Neuronal stem cell (in vitro differentiated cells): ENCODE results near the gene HCCS.

Experiments
- DNase-seq: peaks from one replicate; pipeline ENCODE4 v3.0.0-alpha.2; 2013; ENCODE audit warnings: low spot score
- H2AFZ ChIP-seq: one replicate; pipeline ENCODE4 v1.6.1; 2013; ENCODE audit warnings: mild to moderate bottlenecking, low read length, inconsistent platforms
- H2AK5ac ChIP-seq: 2 replicates; pipeline ENCODE4 v1.6.1; 2013; ENCODE audit warnings: low read depth, mild to moderate bottlenecking, inconsistent platforms, low read length, moderate library complexity, mixed read lengths
- H2BK120ac ChIP-seq: 2 replicates; pipeline ENCODE4 v1.6.1; 2013; ENCODE audit warnings: low read depth, mild to moderate bottlenecking, inconsistent platforms, low read length, moderate library complexity, mixed read lengths
- H2BK12ac ChIP-seq: one replicate; pipeline ENCODE4 v1.6.1; 2013; ENCODE audit warnings: low read length, inconsistent platforms
- H2BK15ac ChIP-seq: 2 replicates; pipeline ENCODE4 v1.6.1; 2013; ENCODE audit warnings: mild to moderate bottlenecking, low read length, inconsistent platforms, mixed read lengths
- H2BK5ac ChIP-seq: one replicate; pipeline ENCODE4 v1.6.1; 2013; ENCODE audit warnings: inconsistent platforms, mild to moderate bottlenecking, low read length, moderate library complexity
- H3K14ac ChIP-seq: one replicate; pipeline ENCODE4 v1.6.1; 2013; ENCODE audit warnings: low read length, inconsistent platforms
- H3K18ac ChIP-seq: 2 replicates; pipeline ENCODE4 v1.6.1; 2013; ENCODE audit warnings: low read length, inconsistent platforms
- H3K23ac ChIP-seq: 2 replicates; pipeline ENCODE4 v1.6.1; 2013; ENCODE audit warnings: low read depth, mild to moderate bottlenecking, mixed read lengths, low read length, inconsistent platforms; ENCODE audit not compliant: poor library complexity
- H3K27ac ChIP-seq: replicated peaks from 3 replicates; pipeline ENCODE4 v1.5.1; 2013; ENCODE audit warnings: low read length, inconsistent platforms
- H3K27me3 ChIP-seq, 3 experiments: 2 replicates each; pipeline ENCODE4 v1.6.1; 2013; ENCODE audit warnings: low read length in 3 of 3, mild to moderate bottlenecking in 2 of 3, inconsistent platforms in 1 of 3, low read depth in 1 of 3, mixed read lengths in 1 of 3, moderate library complexity in 1 of 3; ENCODE audit not compliant: control insufficient read depth in 3 of 3, insufficient read depth in 3 of 3
- H3K36me3 ChIP-seq, 2 donors: replicated peaks in 1 of 2; 2 replicates each; pipeline ENCODE4 v1.6.1; 2013; ENCODE audit warnings: low read length in 2 of 2; ENCODE audit not compliant: control insufficient read depth in 2 of 2, insufficient read depth in 2 of 2
- H3K4ac ChIP-seq: 2 replicates; pipeline ENCODE4 v1.6.1; 2013; ENCODE audit warnings: inconsistent platforms, mild to moderate bottlenecking, low read length, moderate library complexity
- H3K4me1 ChIP-seq, 2 donors: 1 replicate in 1 of 2; 2 replicates in 1 of 2; pipeline ENCODE4 v1.6.1; 2013; ENCODE audit warnings: low read length in 2 of 2, low read depth in 1 of 2; ENCODE audit not compliant: control insufficient read depth in 2 of 2, insufficient read depth in 1 of 2
- H3K4me2 ChIP-seq: one replicate; pipeline ENCODE4 v1.6.1; 2013; ENCODE audit warnings: mild to moderate bottlenecking, low read length, inconsistent platforms; ENCODE audit not compliant: insufficient read depth, poor library complexity, severe bottlenecking
- H3K4me3 ChIP-seq, 2 donors: 2 replicates each; pipeline ENCODE4 v1.5.1; 2013; ENCODE audit warnings: low read length in 2 of 2, mild to moderate bottlenecking in 2 of 2, inconsistent platforms in 1 of 2, moderate library complexity in 1 of 2
- H3K79me1 ChIP-seq: one replicate; pipeline ENCODE4 v1.6.1; 2013; ENCODE audit warnings: low read depth, mild to moderate bottlenecking, inconsistent platforms, low read length, moderate library complexity
- H3K9ac ChIP-seq: one replicate; pipeline ENCODE4 v1.6.1; 2013; ENCODE audit warnings: mild to moderate bottlenecking, low read depth, low read length, inconsistent platforms; ENCODE audit not compliant: poor library complexity
- H3K9me3 ChIP-seq, 2 donors: replicated peaks in 1 of 2; 2 replicates each; pipeline versions ENCODE3 to v1.6.1; 2013; ENCODE audit warnings: low read length in 2 of 2, mild to moderate bottlenecking in 2 of 2, inconsistent platforms in 1 of 2, low read depth in 1 of 2, mixed read lengths in 1 of 2, moderate library complexity in 1 of 2; ENCODE audit not compliant: control insufficient read depth in 2 of 2, insufficient read depth in 1 of 2
- H4K8ac ChIP-seq: one replicate; pipeline ENCODE4 v1.6.1; 2013; ENCODE audit warnings: low read depth, mild to moderate bottlenecking, inconsistent platforms, low read length, moderate library complexity
- H4K91ac ChIP-seq: one replicate; pipeline ENCODE4 v1.6.1; 2013; ENCODE audit warnings: low read length, low read depth, mild to moderate bottlenecking, inconsistent platforms; ENCODE audit not compliant: poor library complexity
- WGBS, 2 donors: extraction: QIAGEN DNeasy Blood & Tissue Kit; methylation state at CpG; one replicate each; pipeline ENCODE4 v1.1.7; 2013; ENCODE audit warnings: missing lambda C conversion rate in 2 of 2, mixed read lengths in 1 of 2; ENCODE audit not compliant: insufficient read length in 2 of 2, insufficient replicate concordance in 1 of 2; ENCODE audit errors: extremely low coverage in 2 of 2; 5-methylcytosine and 5-hydroxymethylcytosine counted together

Gene HCCS

GRCh38 chrX:11103006-11103405 lies 8.1 kb upstream of the HCCS start:
- no CpG with 5 or more reads among the region's 3 CpGs for whole genome bisulfite sequencing, 2 donors
- no peak for DNase-seq
- no peak overlapping the region for H4K8ac ChIP-seq
- H2AFZ ChIP-seq = no peak overlapping the region
- no peak overlapping the region for H2BK120ac ChIP-seq
- no peak overlapping the region for H3K23ac ChIP-seq
- no peak overlapping the region for H2BK5ac ChIP-seq
- no peak overlapping the region for H3K4me3 ChIP-seq
- H3K36me3 ChIP-seq = no peaks in the 10 kb centered on the region
- H3K4me1 ChIP-seq = peaks cover 3 to 5% of the 10 kb centered on the region in 2 donors
- no peak overlapping the region for H3K27ac ChIP-seq
- no peaks in the 10 kb centered on the region for H3K9me3 ChIP-seq
- no peaks in the 10 kb centered on the region for H3K79me1 ChIP-seq
- H2BK15ac ChIP-seq = no peak overlapping the region
- no peak overlapping the region for H3K18ac ChIP-seq
- no peak overlapping the region for H4K91ac ChIP-seq
- no peak overlapping the region for H2AK5ac ChIP-seq
- H3K4me2 ChIP-seq = no peak overlapping the region
- no peak overlapping the region for H3K4ac ChIP-seq
- H3K9ac ChIP-seq = no peak overlapping the region
- no peaks in the 10 kb centered on the region for H3K27me3 ChIP-seq
- H2BK12ac ChIP-seq = no peak overlapping the region
- no peak overlapping the region for H3K14ac ChIP-seq

DNA sequence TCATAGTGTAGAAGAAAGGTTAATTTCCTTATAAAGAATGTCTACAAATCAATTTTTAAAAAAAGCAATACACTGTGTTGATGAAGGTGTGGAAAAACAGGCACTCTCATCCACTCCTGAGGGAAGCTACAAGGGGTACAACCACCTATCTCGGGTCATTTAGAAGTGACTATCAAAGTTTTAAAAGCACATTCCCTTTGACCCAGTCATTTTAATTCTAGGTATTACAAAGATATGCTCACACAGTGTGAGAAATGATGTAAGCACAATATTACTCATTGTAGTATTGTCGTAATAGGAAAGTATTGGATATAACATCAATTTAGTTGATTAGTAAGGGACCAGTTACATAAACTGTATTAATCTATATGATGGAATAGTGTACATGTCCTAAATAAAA lies 7.4 kb upstream of the HCCS start:
- H2BK15ac ChIP-seq = no peak overlapping the region
- no peak overlapping the region for H2AK5ac ChIP-seq
- no peak overlapping the region for H2BK5ac ChIP-seq
- H3K27me3 ChIP-seq = no peaks in the 10 kb centered on the region
- no peak overlapping the region for H3K9ac ChIP-seq
- H4K91ac ChIP-seq = no peak overlapping the region
- H3K4me2 ChIP-seq = no peak overlapping the region
- no peak overlapping the region for H3K14ac ChIP-seq
- no peaks in the 10 kb centered on the region for H3K79me1 ChIP-seq
- no peak overlapping the region for H3K4me3 ChIP-seq
- H2BK120ac ChIP-seq = no peak overlapping the region
- no peaks in the 10 kb centered on the region for H3K36me3 ChIP-seq
- no peak overlapping the region for H3K4ac ChIP-seq
- H3K27ac ChIP-seq = no peak overlapping the region
- H3K9me3 ChIP-seq = no peaks in the 10 kb centered on the region
- H3K18ac ChIP-seq = no peak overlapping the region
- H2AFZ ChIP-seq = no peak overlapping the region
- H3K23ac ChIP-seq = no peak overlapping the region
- no peak overlapping the region for H4K8ac ChIP-seq
- WGBS, 2 donors = no CpG with 5 or more reads among the region's 2 CpGs
- H3K4me1 ChIP-seq = peaks cover 3 to 5% of the 10 kb centered on the region in 2 donors
- H2BK12ac ChIP-seq = no peak overlapping the region
- no peak for DNase-seq

DNA sequence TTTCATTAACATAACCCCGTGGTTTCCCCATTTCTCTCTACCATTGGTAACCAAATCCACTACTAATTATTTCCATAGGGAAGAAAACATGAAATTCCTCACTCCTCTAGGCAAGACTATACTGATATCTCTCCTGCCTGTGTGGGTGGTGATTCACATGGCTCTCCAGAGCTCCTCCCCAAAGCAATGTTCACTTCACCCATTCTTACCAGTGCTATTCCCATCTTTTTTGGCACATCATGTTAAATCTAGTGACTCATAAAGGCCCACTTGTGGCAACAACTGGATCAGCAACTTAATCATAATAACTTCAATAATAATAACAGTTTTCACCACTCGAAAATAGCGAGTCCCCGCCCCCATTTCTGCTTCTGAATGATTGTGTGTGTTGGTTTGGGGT lies 6.1 kb upstream of the HCCS start:
- H4K8ac ChIP-seq = no peak overlapping the region
- H3K27me3 ChIP-seq = no peaks in the 10 kb centered on the region
- H3K27ac ChIP-seq = no peak overlapping the region
- no peak overlapping the region for H2BK5ac ChIP-seq
- H3K4me1 ChIP-seq = peaks cover 3 to 5% of the 10 kb centered on the region in 2 donors
- H3K14ac ChIP-seq = no peak overlapping the region
- H2AFZ ChIP-seq = no peak overlapping the region
- no peak overlapping the region for H2BK12ac ChIP-seq
- H3K23ac ChIP-seq = no peak overlapping the region
- H3K18ac ChIP-seq = no peak overlapping the region
- no peak overlapping the region for H3K4me2 ChIP-seq
- no peak overlapping the region for H2AK5ac ChIP-seq
- no peak overlapping the region for H2BK15ac ChIP-seq
- no peak overlapping the region for H3K4ac ChIP-seq
- no peaks in the 10 kb centered on the region for H3K79me1 ChIP-seq
- H4K91ac ChIP-seq = no peak overlapping the region
- H3K9ac ChIP-seq = no peak overlapping the region
- no peak overlapping the region for H2BK120ac ChIP-seq
- WGBS, 2 donors = no CpG with 5 or more reads among the region's 4 CpGs
- no peaks in the 10 kb centered on the region for H3K9me3 ChIP-seq
- H3K4me3 ChIP-seq = no peak overlapping the region
- DNase-seq = no peak
- no peaks in the 10 kb centered on the region for H3K36me3 ChIP-seq

GRCh38 chrX:11108253-11108941 lies 2.7 kb upstream of the HCCS start:
- Histone ChIP-seq H3K36me3 (peaks cover 0 to 14% of the 10 kb centered on the region in 2 donors), H2BK15ac (no peak overlapping the region), H2AK5ac (no peak overlapping the region), H3K23ac (no peak overlapping the region), H3K4me3 (no peak overlapping the region), H3K4me2 (no peak overlapping the region), H3K4me1 (peaks cover 0 to 2% of the 10 kb centered on the region in 2 donors), H3K9ac (no peak overlapping the region), H3K14ac (no peak overlapping the region), H2BK5ac (no peak overlapping the region), H3K4ac (no peak overlapping the region), H2AFZ (no peak overlapping the region), H3K9me3 (no peaks in the 10 kb centered on the region), H4K91ac (no peak overlapping the region), H3K27me3 (no peaks in the 10 kb centered on the region), H2BK120ac (no peak overlapping the region), H3K79me1 (peaks cover 2% of the 10 kb centered on the region), H4K8ac (no peak overlapping the region), H3K27ac (no peak overlapping the region), H3K18ac (no peak overlapping the region), H2BK12ac (no peak overlapping the region)
- WGBS, 2 donors = 100% methylated on average over 2 of the region's 4 CpGs
- no peak for DNase-seq
